ENCODE measurements around the gene CANX.
"Not testable (repeated sequence)": the region's sequence is repeated elsewhere in the genome, so short reads cannot be mapped to it uniquely, and the experiment has no call there.

Gene CANX

DNA sequence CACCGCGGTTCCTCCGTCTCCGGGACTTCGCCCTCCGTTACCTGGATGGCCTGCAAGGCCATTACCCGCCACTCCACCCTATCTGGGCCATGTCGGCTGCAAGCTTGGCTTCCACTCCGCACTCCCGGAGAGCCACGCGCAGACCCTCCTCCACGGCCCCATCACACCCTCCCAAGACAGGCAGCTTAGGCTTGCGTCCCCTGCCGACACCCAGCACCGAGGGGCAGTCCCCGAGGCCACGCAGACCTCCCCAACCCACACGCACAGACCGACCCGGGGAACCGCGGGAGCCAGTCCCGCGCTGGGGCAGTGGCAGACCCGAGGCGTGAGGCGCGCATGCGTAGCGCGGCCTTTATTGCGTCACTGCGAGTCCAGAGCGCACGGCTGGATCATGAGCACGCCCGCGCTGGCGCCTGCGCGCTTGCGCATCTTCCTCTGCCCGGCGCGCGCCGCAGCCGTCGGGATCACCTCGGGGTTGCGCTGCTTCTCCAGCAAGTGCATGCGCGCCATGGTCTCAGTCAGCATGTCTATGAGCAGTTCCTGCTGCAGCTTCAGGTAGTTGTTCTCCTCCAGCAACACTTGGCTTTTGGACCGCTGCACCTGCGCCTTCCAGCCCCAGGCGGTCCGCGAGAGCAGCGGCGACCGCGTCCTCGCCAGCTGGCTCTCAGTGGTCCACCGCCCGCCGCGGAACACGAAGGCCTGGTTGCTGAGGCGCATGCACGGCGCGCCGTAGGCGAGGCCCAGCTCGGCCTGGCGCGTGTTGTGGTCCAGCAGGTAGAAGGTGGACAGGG, 20.3 kb upstream of the CANX start:
- Mint-ChIP-seq H3K36me3 (ENCODE audit: low read depth) (peaks cover 27% of the 10 kb centered on the region), H3K27me3 (ENCODE audit: low read depth, poor library complexity) (peaks cover 19% of the 10 kb centered on the region), H3K4me1 (peaks cover 40% of the 10 kb centered on the region), H3K4me3 (peak overlapping the region; percentile 96), H3K27ac (peak overlapping the region; percentile 96), H3K9me3 (peaks cover 12% of the 10 kb centered on the region)
- peak; percentile 94 for DNase-seq
- TF ChIP-seq, protein P1, sequence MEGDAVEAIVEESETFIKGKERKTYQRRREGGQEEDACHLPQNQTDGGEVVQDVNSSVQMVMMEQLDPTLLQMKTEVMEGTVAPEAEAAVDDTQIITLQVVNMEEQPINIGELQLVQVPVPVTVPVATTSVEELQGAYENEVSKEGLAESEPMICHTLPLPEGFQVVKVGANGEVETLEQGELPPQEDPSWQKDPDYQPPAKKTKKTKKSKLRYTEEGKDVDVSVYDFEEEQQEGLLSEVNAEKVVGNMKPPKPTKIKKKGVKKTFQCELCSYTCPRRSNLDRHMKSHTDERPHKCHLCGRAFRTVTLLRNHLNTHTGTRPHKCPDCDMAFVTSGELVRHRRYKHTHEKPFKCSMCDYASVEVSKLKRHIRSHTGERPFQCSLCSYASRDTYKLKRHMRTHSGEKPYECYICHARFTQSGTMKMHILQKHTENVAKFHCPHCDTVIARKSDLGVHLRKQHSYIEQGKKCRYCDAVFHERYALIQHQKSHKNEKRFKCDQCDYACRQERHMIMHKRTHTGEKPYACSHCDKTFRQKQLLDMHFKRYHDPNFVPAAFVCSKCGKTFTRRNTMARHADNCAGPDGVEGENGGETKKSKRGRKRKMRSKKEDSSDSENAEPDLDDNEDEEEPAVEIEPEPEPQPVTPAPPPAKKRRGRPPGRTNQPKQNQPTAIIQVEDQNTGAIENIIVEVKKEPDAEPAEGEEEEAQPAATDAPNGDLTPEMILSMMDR (IDR thresholded peaks at IDR 0.05) = no peak

DNA sequence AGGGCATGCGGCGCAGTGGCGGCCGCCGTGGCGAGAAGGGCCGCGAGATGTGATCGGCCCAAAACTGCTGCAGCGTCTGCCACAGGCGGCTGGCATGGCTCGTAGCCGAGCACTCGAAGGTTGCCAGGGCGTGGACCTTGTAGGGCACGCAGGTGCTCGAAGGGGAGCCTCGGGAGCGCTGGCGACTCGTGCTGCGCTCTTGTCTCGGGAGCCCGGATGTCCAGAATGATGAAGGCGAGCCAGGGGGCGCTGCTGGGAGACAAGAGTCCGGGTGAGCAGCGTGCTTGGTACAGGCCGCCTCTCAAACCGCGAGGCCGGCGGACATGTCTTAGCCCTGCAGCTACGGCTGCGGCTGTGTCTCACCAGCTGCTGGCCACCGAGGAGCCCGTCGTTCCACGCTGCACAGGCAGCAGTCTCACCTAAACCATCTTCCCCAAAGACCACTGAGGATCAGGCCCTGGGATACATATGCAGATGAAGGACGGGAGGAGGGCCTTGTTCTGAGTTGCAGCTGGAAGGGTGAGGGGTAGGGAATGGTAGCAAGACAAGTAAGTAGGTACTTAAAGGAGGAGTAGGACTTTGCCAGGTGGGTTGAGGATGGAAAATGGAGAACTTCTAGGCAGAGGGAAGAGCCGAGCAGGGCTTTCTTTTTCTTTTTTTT, 19.6 kb upstream of the CANX start:
- Mint-ChIP-seq H3K27me3 (ENCODE audit: low read depth, poor library complexity) (peaks cover 21% of the 10 kb centered on the region), H3K27ac (no peak overlapping the region), H3K9me3 (peaks cover 12% of the 10 kb centered on the region), H3K4me1 (peaks cover 40% of the 10 kb centered on the region), H3K36me3 (ENCODE audit: low read depth) (peaks cover 27% of the 10 kb centered on the region), H3K4me3 (peak overlapping the region; percentile 96)
- TF ChIP-seq, protein P1 (IDR thresholded peaks at IDR 0.05) = peak; percentile 19
- DNase-seq = peak; percentile 64

DNA sequence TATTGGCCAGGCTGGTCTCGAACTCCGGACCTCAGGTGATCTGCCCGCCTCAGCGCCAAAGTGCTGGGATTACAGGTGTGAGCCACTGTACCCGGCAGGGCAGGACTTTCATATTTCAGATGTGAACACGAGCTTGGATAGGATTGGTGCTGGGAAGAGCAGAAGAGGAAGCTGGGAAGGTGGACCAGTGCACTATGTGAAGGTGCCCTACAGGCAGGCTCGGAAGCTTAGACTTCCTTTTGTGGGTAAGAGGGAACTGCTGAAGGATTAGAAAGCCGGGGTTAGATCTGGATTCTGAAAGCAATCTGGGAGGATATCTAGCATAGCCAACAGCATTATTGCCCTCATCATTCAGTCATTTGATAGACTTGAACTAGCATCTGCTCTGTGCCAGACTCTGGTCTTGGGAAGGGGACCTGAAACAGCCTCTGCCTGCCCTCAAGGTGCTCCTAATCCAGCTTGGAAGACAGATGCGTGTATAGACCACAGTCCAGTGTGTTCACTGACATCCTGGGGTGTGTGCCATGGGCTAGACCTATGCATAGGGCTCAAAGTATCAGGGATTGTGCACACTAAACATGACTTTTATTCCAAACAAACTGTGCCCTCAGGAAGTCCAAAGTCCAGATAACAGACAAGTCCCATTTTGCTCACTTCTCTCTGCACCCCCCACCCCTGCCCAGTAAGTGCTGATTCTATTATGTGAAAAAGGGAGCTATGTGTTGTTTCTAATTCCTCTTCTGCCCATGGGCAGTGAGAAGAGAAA, 18.6 kb upstream of the CANX start:
- Mint-ChIP-seq H3K27me3 (ENCODE audit: low read depth, poor library complexity) (peaks cover 21% of the 10 kb centered on the region), H3K4me3 (peak overlapping the region; percentile 57), H3K36me3 (ENCODE audit: low read depth) (peaks cover 21% of the 10 kb centered on the region), H3K27ac (no peak overlapping the region), H3K9me3 (peaks cover 12% of the 10 kb centered on the region), H3K4me1 (peaks cover 40% of the 10 kb centered on the region)
- no peak for DNase-seq
- TF ChIP-seq, protein P1 (IDR thresholded peaks at IDR 0.05) = no peak

DNA sequence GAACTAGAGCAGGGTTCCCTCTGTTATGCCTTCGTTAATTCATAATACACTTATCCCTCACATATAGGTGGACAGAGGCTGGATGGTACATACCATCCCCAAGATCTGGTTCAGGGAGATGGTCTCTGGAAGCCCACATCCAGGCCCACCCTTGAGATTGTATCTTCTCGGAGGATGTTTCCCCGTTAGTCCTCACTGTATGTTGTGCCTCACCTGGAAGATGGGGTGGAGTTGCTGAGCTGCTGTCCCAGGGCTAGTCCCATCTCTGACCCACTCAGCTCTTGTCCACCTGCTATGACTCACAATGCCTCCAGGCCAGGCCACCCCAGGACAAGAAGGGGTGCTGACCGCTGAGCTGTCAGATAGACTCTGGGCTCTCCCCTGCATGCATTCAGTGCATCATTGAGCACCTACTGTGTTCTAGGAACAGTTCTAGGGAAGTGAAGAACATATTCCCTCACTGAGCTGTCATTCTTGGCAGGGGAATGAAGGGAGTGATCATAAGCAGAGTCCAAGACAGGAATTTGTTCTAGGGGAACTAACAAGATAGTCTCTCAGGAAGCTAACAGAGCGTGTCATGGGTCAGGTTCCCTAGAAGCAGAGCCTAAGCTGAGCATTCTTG, 17.9 kb upstream of the CANX start, which contains the start of gene CBY3:
CBY3 (minus strand) TSS at position 255 of the 622 bp plus-strand sequence; CDS start at position 139, 116 bp downstream.
- H3K36me3 Mint-ChIP-seq (ENCODE audit: low read depth) = peaks cover 17% of the 10 kb centered on the region
- peaks cover 21% of the 10 kb centered on the region for H3K27me3 Mint-ChIP-seq (ENCODE audit: low read depth, poor library complexity)
- H3K4me1 Mint-ChIP-seq = peaks cover 37% of the 10 kb centered on the region
- no peak for DNase-seq
- H3K27ac Mint-ChIP-seq = peak within 1 kb of the TSS; percentile 95
- TF ChIP-seq, protein P1 (IDR thresholded peaks at IDR 0.05) = no peak
- H3K4me3 Mint-ChIP-seq = peak within 1 kb of the TSS; percentile 57
- peaks cover 12% of the 10 kb centered on the region for H3K9me3 Mint-ChIP-seq

DNA sequence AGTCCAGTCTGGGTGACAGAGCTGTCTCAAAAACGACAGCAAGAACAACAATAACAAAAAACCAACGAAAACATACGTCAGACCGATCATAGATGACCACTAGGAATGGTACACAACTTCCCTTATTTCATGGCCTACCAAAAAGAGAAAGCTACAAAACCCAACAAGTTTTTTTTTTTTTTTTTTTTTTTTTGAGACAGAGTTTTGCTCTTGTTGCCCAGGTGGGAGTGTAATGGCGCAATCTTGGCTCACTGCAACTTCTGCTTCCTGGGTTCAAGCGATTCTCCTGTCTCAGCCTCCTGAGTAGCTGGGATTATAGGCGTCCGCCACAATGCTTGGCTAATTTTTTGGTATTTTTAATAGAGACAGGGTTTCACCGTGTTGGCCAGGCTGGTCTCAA, 9.6 kb upstream of the CANX start:
- not testable (repeated sequence) for H3K4me3 Mint-ChIP-seq; H3K36me3 Mint-ChIP-seq (ENCODE audit: low read depth); H3K27me3 Mint-ChIP-seq (ENCODE audit: low read depth, poor library complexity); H3K27ac Mint-ChIP-seq; H3K9me3 Mint-ChIP-seq; DNase-seq; H3K4me1 Mint-ChIP-seq
